GM21447 (cell line): Measurements from ENCODE around the gene THOC2.
"Not testable (repeated sequence)": the region's sequence is repeated elsewhere in the genome, so short reads cannot be mapped to it uniquely, and the experiment has no call there.

ENCODE experiments used
- ATAC-seq: cut with Tn5 transposase; IDR thresholded peaks from one replicate; pipeline ENCODE4 v1.9.1; 2021; ENCODE audit not compliant: unreplicated experiment

The THOC2 gene

DNA sequence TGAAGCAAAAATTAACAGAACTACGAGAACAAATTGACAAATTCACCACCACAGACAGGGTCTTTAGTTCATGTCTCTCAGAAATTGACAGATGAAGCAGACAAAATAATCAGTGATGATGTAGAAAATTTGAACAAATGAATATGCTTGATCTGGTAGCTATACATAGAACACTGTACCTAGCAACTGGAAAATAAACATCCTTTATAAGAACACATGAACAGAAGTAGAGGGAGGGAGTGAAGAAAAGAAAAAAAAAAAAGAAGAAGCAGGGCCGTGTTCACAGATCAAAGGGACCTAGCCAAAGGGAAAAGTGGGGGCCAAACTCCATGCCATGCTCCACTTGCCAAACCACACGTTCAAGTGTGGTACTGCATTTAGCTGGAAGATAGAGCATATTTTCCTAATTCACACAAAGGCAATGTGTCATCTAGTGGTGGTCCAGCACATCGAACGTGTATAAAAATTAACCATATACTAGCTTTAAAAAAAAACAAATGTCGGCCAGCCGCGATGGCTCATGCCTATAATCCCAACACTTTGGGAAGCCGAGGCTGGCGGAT lies 5.6 kb upstream of the THOC2 start:
- no peak for ATAC-seq

DNA sequence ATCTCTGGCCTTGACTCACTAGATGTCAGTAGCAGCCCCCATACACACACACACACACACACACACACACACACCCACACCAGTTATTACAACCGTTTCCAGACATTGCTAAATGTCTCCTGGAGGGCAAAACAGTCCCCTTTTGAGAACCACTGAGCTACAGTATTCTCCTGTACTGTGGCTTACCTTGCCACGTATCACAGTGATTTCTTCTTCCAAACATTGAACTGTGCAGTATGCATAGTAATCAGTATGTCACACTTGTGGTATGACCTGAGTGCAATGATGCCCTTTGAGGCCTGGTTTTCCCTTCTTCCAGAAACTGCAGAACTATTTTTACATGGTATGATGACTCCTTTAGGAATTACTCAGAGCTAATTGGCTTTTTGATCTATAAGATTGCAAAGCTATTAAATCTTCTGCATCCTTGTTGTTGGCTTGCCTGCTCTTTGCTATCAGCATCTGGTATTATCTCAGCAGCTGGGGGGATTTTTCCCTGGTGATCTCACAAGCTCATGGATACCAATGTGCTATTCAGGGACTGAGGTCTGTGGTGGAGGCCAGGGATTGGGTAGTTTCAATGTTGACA lies 3.6 kb upstream of the THOC2 start:
- no peak for ATAC-seq

DNA sequence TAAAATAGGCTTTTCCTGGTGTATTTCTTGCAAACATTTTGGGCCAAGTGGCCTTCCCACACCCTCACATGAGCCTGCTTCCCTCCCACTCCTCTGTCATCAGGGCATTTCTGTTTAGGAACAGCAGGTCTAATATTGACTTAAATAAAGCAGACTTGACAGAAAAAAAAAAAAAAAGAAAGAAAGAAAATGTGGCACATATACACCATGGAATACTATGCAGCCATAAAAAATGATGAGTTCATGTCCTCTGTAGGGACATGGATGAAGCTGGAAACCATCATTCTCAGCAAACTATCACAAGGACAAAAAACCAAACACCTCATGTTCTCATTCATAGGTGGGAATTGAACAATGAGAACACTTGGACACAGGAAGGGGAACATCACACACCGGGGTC lies 2.3 kb upstream of the THOC2 start:
- ATAC-seq = not testable (repeated sequence)

DNA sequence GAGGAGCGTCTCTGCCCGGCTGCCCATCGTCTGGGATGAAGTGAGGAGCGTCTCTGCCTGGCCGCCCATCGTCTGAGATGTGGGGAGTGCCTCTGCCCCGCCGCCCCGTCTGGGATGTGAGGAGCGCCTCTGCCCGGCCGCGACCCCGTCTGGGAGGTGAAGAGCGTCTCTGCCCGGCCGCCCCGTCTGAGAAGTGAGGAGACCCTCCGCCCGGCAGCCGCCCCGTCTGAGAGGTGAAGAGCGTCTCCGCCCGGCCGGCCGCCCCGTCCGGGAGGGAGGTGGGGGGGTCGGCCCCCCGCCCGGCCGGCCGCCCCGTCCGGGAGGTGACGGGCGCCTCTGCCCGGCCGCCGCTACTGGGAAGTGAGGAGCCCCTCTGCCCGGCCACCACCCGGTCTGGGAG lies 1.2 kb upstream of the THOC2 start:
- ATAC-seq = not testable (repeated sequence)

DNA sequence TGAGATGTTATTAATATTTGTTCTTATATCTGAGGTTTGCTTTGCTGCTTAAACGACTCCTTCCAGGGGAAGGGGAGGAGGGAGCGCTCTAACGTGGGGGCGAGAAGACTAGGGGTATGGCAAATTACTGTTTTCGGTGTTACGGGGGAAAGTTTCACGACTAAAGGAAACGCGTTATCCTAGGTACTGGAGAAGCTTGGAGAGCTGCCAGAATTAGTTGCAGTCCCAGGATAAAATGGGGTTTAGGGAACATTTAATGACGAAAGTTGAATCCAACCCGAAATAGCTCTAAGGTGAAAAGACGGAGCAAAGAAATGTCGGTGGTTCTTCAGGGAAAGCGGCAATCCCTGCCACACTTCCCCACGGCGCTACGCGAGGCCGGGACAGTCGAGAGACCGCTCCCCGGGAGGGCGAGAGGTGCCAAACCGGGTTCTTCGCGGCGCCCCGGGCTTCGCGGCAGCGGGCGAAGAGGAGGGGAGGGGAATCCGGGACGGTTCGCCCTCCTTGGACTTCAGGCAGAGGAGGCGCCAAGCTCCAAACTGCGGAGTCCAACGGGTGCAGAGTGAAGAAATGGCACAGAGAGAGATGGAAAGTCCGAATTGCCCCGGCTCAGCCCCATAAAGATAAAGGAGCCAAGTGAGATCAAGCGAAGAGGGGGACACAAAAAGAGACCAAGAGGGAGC lies 724 bp downstream of the THOC2 start:
- peak; percentile 23 for ATAC-seq

DNA sequence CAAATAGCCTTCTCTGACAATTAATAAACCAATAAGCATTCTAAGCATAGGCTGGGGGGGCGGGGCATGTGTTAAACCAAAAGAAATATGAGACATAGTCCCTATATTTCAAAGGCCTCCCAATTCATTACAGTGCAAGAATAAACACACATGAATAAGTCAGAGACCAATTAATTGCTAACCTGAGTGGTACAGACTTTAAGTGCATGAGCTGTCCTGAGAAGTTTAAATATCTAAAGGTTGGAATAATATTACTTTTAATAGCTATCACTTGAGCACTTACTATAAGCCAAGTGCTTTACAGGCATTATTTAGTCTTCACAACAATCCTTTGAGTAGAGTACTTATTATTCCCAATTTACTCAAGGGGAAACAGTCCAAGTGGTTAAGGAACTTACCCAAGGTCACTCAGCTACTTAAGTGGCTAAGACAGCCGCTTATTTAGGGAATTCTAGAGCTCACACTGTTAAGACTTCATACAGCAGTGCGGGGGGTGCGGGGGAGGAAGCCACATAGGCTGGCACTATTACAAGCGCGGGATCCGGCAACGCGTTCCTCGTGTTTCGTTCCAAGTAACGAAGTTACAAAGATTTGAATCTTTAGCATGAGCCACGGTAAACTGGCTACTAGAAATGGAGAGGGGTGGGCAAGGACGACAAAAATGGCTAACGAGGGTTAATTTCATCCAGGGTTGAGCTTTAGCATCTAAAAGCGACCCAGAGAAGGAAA lies 1.4 kb downstream of the THOC2 start:
- no peak for ATAC-seq

DNA sequence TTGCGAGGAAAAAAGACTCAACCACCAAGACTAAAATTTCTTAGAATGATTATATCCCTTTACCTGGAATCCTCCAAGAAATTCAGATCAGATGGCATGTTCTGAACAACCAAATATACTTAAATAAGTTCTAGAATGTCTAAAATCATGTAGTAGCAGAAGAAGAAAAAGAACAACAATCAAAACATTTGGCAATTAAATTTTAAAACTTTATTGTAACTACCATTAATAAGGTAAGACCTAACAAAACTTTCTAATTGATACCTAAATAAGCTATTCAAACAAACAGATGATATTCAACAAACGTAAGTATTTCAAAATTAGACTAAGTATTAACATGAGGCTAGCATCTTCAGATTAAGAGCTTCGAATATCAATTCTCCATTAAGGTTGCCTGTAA lies 4.3 kb downstream of the THOC2 start:
- ATAC-seq = no peak

DNA sequence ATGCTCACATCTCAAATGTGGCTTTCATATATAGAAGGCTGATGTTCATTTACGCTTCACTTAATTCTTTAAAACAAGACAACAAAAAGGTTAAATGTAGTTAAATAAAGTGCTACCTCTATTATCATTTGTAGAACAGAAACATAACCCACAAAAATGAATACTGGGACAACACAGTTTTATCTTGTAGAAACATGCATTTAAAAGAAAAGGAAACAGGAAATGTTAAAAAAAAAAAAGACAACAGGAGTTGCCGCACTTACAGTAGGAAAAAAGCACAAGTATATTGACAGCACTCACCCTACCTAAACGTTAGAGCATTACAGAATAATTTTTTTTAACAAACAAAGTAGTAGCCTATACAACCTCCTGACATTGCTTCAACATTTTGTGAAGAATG lies 4.8 kb downstream of the THOC2 start:
- ATAC-seq = no peak

DNA sequence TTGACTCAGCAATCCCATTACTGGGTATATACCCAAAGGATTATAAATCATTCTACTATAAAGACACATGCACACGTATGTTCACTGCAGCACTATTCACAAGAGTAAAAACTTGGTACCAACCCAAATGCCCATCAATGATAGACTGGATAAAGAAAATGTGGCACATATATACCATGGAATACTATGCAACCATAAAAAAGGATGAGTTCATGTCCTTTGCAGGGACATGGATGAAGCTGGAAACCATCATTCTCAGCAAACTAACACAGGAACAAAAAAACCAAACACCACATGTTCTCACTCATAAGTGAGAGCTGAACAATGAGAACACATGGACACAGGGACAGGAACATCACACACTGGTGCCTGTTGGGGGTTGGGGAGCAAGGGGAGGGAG lies 10.7 kb downstream of the THOC2 start:
- ATAC-seq = not testable (repeated sequence)

DNA sequence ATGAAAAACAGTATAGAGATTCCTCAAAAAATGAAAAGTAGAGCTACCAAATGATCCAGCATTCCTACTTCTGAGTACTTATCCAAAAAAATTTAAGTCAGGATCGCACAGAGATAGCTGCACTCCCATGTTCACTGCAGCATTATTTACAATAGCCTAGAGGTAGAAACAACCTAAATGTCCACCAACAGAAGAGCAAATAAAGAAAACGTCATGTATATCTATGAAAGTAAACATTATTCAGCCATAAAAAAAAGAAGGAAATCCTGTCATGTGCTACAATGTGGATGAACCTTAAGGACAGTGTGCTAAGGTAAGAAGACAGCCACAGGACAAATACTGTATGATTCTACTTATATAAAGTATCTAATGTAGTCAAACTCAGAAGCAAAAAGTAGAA lies 12.4 kb downstream of the THOC2 start:
- ATAC-seq = no peak

DNA sequence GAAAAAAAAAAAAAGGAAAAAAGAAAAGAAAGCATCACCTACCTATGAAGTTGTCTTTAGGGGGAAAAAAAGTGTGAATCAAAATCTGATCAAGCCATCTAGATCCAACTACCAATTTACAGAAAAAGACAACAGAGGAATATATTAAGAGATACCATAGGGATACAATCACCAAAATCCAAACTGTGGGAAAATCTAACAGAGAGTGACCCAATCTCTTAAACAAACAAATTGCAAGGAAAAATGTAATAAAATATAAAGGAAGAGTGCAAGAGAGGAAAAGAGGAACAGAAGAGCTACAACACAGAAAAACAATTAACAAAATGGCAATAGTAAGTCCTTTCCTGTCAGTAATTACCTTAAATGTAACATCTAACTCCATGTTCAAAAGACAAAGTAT lies 19.0 kb downstream of the THOC2 start:
- ATAC-seq = no peak

DNA sequence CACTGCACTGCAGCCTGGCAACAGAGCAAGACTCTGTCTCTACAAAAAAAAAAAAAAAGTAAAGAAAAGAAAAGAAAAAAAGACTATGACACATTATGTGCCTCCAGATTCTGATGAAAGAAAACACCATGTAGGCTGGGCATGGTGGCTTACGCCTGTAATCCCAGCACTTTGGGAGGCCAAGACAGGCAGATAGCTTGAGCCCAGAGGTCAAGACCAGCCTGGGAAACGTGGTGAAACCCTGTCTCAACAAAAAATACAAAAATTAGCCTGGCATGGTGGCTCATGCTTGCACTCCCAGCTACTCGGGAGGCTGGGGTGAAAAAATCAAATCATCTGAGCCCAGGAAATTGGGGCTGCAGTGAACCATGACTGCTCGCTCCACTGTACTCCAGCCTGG lies 19.4 kb downstream of the THOC2 start:
- no peak for ATAC-seq

DNA sequence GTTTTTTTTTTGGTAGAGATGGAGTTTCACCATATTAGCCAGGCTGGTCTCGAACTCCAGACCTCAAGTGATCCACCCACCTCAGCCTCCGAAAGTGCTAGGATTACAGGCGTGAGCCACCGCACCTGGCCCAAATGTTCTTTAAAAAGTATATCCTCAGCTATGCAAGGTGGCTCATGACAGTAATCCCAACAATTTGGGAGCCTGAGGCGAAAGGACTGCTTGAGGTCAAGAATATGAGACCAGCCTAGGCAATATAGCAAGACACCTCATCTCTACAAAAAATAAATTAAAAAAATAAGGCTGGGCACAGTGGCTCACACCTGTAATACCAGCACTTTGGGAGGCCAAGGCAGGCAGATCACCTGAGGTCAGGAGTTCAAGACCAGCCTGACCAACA lies 21.7 kb downstream of the THOC2 start:
- ATAC-seq = not testable (repeated sequence)

DNA sequence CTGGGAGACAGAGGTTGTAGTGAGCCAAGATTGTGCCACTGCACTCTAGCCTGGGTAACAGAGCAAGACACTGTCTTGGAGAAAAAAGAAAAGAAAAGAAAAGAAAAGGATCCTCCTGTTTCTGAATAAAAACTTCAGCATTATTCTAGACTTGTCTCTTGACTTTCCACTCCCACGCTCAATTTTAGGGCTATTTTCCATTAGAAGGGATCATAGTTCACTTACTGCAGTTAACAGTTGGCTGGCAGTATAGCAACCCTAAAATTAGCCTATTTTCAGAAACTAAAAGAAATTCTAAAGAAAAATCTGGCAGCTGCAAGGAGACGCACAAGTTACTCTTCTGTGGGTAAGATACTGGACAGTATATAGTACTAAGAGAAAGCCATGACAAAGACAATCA lies 28.1 kb downstream of the THOC2 start:
- ATAC-seq = no peak

DNA sequence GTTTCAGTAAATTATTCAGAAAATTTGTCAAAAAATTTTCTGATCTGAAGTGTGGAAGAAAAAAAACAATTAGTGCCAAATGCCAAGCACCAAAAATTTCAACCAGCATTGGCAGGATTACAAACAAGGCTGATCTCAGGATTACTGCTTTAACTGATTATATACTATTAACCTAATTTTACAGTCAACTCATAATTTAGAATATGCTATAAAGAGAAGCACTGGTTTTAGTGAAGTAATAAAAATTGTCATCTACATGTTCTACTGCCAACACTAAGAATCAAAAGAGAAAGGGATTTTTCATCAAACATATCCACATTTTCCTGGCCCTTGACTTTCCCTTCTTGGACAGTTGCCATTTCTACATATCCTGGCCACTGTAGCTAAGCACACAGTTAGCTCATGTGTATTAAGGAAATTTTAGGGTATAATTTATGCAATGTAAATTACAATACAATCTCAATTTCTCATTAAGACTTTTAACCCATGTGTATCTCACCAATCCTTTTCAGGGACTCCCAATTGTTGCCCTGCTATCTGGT lies 33.8 kb downstream of the THOC2 start:
- ATAC-seq = no peak

DNA sequence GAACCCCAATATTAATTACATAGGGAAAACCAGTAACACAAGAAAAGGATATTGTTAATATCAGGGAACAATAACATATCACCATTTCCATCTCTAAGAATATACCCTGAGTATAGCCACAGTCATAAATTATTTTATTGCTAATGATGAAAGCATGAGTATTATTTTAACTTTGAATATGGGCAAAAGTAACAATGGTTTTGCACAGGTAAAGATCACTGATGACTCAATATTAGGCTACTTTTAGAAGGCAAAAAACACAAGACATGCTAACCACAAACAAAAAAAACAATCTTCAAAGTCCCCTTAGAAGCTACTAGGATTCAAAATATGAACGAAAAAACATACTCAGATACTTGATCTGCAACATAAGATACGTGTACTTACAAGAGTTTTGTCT lies 36.5 kb downstream of the THOC2 start:
- ATAC-seq = no peak

DNA sequence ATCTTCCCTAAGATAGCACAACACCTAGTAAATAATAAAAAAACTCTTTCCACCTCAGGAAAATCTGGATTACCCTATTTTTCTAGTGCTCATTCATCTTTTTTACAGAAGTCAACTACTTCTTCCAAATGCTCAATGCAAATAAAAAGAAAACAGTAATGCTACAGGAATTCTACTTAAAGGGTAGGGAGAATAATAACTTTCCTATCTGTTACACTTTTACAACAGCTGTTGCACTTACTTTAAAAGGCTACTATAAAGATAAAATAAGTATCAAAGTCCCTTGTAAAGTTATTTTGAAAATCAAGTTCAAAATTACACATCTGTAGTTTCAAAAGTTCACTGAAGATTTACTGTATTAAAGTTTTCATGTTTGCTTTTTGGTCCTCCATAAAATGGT lies 37.6 kb downstream of the THOC2 start:
- no peak for ATAC-seq

DNA sequence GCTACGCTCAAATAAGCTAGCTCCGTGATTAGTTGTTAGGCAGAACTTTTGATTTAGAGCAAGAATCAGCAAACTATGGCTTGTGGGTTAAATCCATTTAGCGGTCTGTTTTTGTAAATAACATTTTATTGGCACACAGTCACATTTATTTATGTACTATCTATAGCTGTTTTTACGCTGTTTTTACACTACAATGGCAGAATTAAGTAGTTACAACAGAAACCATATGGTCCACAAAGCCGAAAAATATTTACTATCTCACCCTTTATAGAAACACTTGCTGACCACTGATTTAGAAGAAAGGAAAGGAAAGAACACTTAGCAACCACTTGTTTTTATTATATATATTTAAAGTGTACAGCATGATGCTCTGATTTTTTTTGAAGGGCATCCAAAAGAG lies 41.1 kb downstream of the THOC2 start:
- no peak for ATAC-seq

DNA sequence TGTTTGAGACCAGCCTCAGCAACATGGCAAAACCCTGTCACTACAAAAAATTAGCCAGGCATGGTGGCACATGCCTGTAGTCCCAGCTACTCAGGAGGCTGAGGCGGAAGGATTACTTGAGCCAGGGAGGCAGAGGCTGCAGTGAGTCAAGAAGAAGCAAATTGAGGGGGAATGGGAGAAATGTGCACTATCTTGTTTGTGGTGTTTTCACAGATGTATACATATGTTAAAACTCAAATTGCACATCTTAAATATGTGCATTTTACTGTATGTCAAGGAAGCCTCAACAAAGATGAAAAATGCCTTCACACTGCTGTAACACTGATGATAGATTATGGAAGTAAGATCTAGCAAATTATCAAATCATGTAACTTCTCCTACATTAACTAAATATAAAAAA lies 44.3 kb downstream of the THOC2 start:
- no peak for ATAC-seq

DNA sequence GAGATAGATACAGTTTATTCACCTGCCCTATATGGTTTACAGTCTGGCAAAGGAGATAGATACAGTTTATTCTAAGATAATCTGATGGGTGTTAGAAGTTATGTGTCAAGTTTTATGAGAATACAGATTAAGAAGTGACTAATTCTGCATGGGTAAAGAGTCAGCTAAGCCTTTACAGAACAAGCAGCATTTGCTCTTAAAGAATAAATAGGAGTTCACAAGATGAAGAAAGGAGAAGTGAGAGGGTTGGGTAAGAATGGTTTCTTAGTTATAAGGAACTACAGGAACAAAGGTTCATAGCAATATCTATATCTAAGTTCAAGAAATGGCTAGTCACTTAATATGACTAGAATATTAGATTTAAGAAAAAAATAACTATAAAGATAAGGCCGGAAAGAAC lies 47.6 kb downstream of the THOC2 start:
- ATAC-seq = no peak

DNA sequence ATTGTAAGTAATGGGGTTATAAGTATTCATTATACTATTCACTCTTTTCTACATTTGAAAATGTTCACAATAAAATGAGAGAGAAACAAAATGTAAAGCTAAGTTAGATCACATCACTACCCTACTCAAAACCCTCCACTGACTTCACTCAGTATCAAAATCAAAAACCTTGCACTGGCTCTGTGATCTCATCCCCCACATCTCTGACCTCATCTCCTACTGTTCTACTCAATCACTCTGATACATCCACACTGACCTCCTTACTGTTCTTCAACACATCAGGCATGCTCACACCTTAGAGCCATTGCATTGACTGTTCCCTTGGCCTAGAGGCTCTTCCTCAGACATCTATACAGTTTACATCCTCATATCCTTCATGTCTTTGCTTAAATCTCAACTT lies 50.7 kb downstream of the THOC2 start:
- no peak for ATAC-seq
